ENCODE data around the gene GSC2. TPM values are rescaled to one million over a fixed set of nuclear protein-coding genes. Genes with fewer than 3 reads are reported as not detected.

Gene GSC2
- total RNA-seq, 6 donors from 2014 or later: not detected

GRCh38 chr22:19184276-19184997 lies 34.3 kb upstream of the GSC2 start:
- DNase-seq (peak in 1 of 2 donors; percentile 61), ATAC-seq (ENCODE audit: low FRiP score in 2 of 2) (peak in 1 of 2 donors; percentile 4)
- peaks cover 0 to 5% (median 4%) of the 10 kb centered on the region in 4 donors for H3K4me1 ChIP-seq
- H3K9me3 ChIP-seq: no peaks in the 10 kb centered on the region
- no peak overlapping the region for H3K4me3 ChIP-seq
- H3K27ac ChIP-seq: no peak overlapping the region
- 89 to 96% methylated on average over 16 to 20 of the region's 20 CpGs for WGBS, 2 donors
- H3K36me3 ChIP-seq: no peaks in the 10 kb centered on the region
- no peak for TF ChIP-seq POLR2A (IDR thresholded peaks at IDR 0.05)
- H3K27me3 ChIP-seq: no peaks in the 10 kb centered on the region

- TF ChIP-seq CTCF (IDR thresholded peaks at IDR 0.05): no peak
- whole genome bisulfite sequencing, 2 donors: 90% methylated on average over 9 of the region's 9 CpGs; no CpG with 5 or more reads in 1 of the 2 donors
- no peak overlapping the region for H3K4me3 ChIP-seq
Observed at GRCh38 chr22:19183216-19183615, 33.1 kb upstream of the GSC2 start.

GRCh38 chr22:19182472-19183157 lies 32.5 kb upstream of the GSC2 start:
- Histone ChIP-seq H3K27me3 (no peaks in the 10 kb centered on the region), H3K9me3 (no peaks in the 10 kb centered on the region), H3K27ac (no peak overlapping the region), H3K4me1 (peaks cover 3 to 17% (median 13%) of the 10 kb centered on the region in 4 donors), H3K36me3 (no peaks in the 10 kb centered on the region), H3K4me3 (no peak overlapping the region)
- WGBS, 2 donors: 69 to 75% methylated on average over 6 to 9 of the region's 9 CpGs
- DNase-seq: no peak
- no peak for ATAC-seq (ENCODE audit: low FRiP score in 2 of 2)
- TF ChIP-seq POLR2AphosphoS5 (IDR thresholded peaks at IDR 0.05): no peak
- no peak for TF ChIP-seq CTCF (IDR thresholded peaks at IDR 0.05)
- TF ChIP-seq EP300 (IDR thresholded peaks at IDR 0.05): no peak
- no peak for TF ChIP-seq POLR2A (IDR thresholded peaks at IDR 0.05)

More at GRCh38 chr22:19183216-19183615, 33.1 kb upstream of the GSC2 start:
- Histone ChIP-seq H3K4me1 (peaks cover 0 to 11% (median 9%) of the 10 kb centered on the region in 4 donors), H3K27ac (no peak overlapping the region), H3K27me3 (no peaks in the 10 kb centered on the region), H3K36me3 (no peaks in the 10 kb centered on the region), H3K9me3 (no peaks in the 10 kb centered on the region)
- DNase-seq (peak in 1 of 2 donors; percentile 50), ATAC-seq (ENCODE audit: low FRiP score in 2 of 2) (no peak)

GRCh38 chr22:19181786-19182471 lies 31.8 kb upstream of the GSC2 start:
- ATAC-seq (ENCODE audit: low FRiP score in 2 of 2) (no peak), DNase-seq (no peak)
- H3K36me3 ChIP-seq: no peaks in the 10 kb centered on the region
- TF ChIP-seq EP300 (IDR thresholded peaks at IDR 0.05): no peak
- TF ChIP-seq CTCF (IDR thresholded peaks at IDR 0.05): no peak
- TF ChIP-seq POLR2A (IDR thresholded peaks at IDR 0.05): no peak
- no peak for TF ChIP-seq POLR2AphosphoS5 (IDR thresholded peaks at IDR 0.05)
- H3K9me3 ChIP-seq: no peaks in the 10 kb centered on the region
- H3K4me1 ChIP-seq: peaks cover 10 to 24% (median 18%) of the 10 kb centered on the region in 4 donors
- WGBS, 2 donors: 66 to 76% methylated on average over 9 to 12 of the region's 12 CpGs
- no peak overlapping the region for H3K4me3 ChIP-seq
- no peaks in the 10 kb centered on the region for H3K27me3 ChIP-seq
- H3K27ac ChIP-seq: no peak overlapping the region

GRCh38 chr22:19180740-19181410 lies 30.8 kb upstream of the GSC2 start:
- peaks cover 0 to under 1% (median 0%) of the 10 kb centered on the region in 4 donors for H3K36me3 ChIP-seq
- WGBS, 2 donors: 91 to 95% methylated on average over 7 to 11 of the region's 11 CpGs
- H3K4me1 ChIP-seq: peaks cover 13 to 27% (median 21%) of the 10 kb centered on the region in 4 donors
- no peaks in the 10 kb centered on the region for H3K27me3 ChIP-seq
- TF ChIP-seq POLR2A (IDR thresholded peaks at IDR 0.05): no peak
- TF ChIP-seq EP300 (IDR thresholded peaks at IDR 0.05): no peak
- TF ChIP-seq POLR2AphosphoS5 (IDR thresholded peaks at IDR 0.05): no peak
- no peak for TF ChIP-seq CTCF (IDR thresholded peaks at IDR 0.05)
- DNase-seq (no peak), ATAC-seq (ENCODE audit: low FRiP score in 2 of 2) (no peak)
- H3K27ac ChIP-seq: no peak overlapping the region
- no peaks in the 10 kb centered on the region for H3K9me3 ChIP-seq
- H3K4me3 ChIP-seq: no peak overlapping the region

Measured in upper lobe of left lung (tissue), 6 donors.